Measurements from ENCODE around the gene SPTLC3. TPM values are rescaled to one million over a fixed set of nuclear protein-coding genes. Genes with fewer than 3 reads are reported as not detected.

Gene SPTLC3
- total and polyA plus RNA-seq, 7 donors: 0.14 to 1.2 (median 0.38) TPM

DNA sequence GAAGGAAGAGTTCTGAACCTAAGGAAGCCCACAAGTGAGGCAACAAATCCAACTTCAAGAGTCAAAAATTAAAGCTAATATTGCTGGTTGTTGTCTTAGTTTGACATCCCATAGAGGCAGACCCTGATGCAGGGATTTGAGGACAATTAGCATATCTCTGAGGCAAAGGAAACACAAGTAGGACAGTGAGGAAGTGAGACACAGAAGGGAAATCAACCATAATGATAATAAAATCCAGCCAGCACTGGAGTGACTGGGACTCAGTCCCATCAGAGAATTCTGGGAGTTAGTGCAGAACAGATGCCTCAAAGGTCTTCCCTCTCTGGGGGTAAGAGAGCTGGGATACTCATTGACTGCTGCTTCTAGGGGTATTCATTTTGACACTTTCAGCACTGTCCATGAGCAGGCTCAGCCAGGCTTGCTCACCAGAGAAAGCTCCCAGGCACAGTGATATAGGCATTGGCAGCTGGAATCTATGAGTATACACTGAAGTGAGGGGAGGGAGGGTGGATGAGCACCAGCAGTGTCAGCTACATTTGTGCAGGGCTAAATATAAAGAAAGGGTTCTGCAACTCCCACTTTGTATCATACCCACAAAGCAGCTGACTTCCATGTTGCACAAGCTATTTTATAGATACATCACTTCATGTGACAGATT is 43.4 kb upstream of the SPTLC3 start:
- intact Hi-C loops (cut with DNase I): no loop called here
- no peaks in the 10 kb centered on the region for H3K4me1 ChIP-seq

GRCh38 chr20:12965870-12966251 is 42.9 kb upstream of the SPTLC3 start:
- Histone ChIP-seq H3K36me3 (ENCODE audit: insufficient read depth in 1 of 2, low read depth in 1 of 2) (no peaks in the 10 kb centered on the region), H3K9me3 (no peaks in the 10 kb centered on the region), H3K27ac (no peak overlapping the region), H3K4me3 (no peak overlapping the region), H3K4me1 (no peaks in the 10 kb centered on the region), H3K27me3 (ENCODE audit: insufficient read depth in 3 of 3, low read length in 2 of 3) (no peaks in the 10 kb centered on the region)
- 81 to 87% (median 81%) methylated on average over 4 of the region's 4 CpGs for WGBS, 3 donors
- DNase-seq (no peak), ATAC-seq (no peak)
- intact Hi-C loops (cut with DNase I): no loop called here
- TF ChIP-seq, protein P1, sequence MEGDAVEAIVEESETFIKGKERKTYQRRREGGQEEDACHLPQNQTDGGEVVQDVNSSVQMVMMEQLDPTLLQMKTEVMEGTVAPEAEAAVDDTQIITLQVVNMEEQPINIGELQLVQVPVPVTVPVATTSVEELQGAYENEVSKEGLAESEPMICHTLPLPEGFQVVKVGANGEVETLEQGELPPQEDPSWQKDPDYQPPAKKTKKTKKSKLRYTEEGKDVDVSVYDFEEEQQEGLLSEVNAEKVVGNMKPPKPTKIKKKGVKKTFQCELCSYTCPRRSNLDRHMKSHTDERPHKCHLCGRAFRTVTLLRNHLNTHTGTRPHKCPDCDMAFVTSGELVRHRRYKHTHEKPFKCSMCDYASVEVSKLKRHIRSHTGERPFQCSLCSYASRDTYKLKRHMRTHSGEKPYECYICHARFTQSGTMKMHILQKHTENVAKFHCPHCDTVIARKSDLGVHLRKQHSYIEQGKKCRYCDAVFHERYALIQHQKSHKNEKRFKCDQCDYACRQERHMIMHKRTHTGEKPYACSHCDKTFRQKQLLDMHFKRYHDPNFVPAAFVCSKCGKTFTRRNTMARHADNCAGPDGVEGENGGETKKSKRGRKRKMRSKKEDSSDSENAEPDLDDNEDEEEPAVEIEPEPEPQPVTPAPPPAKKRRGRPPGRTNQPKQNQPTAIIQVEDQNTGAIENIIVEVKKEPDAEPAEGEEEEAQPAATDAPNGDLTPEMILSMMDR (IDR thresholded peaks at IDR 0.05): no peak

More for the DNA sequence above, 43.4 kb upstream of the SPTLC3 start:
- TF ChIP-seq, protein P1 (IDR thresholded peaks at IDR 0.05): no peak
- ATAC-seq (no peak), DNase-seq (no peak)
- H3K9me3 ChIP-seq: no peaks in the 10 kb centered on the region
- H3K4me3 ChIP-seq: no peak overlapping the region
- no peaks in the 10 kb centered on the region for H3K36me3 ChIP-seq (ENCODE audit: insufficient read depth in 1 of 2, low read depth in 1 of 2)
- H3K27me3 ChIP-seq (ENCODE audit: insufficient read depth in 3 of 3, low read length in 2 of 3): no peaks in the 10 kb centered on the region
- no peak overlapping the region for H3K27ac ChIP-seq

DNA sequence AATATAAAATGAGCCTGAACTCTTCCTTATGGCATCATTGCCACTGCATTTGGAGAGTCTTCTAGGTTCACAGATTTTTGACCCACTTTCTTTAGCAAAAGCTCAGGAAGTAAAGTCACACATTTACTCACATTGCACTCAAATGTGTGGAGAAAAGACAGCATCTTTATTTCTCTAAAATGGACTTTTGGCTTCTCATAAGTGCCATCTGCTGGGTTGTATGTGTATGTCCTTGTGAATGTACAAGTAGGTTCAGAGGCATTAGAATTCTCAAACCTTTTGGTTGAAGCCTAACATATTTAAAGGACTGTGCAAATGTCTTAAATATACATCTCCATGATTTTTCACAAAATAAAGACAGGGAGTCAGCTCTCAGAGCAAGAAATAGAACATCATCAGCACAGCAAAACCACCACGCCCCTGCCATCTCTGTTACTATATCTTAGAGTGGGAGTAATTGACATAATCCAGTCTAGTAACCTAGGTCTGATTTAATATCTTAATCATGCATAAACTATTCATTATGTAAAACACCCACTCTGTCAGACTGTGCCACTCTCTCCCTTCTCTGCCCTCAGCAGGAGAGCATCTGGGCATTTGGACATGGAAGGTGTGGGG is 42.2 kb upstream of the SPTLC3 start:
- no peak for DNase-seq
- Histone ChIP-seq H3K27ac (no peak overlapping the region), H3K4me1 (no peaks in the 10 kb centered on the region), H3K36me3 (ENCODE audit: insufficient read depth in 1 of 2, low read depth in 1 of 2) (no peaks in the 10 kb centered on the region), H3K9me3 (no peaks in the 10 kb centered on the region), H3K4me3 (no peak overlapping the region), H3K27me3 (ENCODE audit: insufficient read depth in 3 of 3, low read length in 2 of 3) (no peaks in the 10 kb centered on the region)
- no peak for ATAC-seq
- intact Hi-C loops (cut with DNase I): no loop called here
- 0 to 97% (median 70%) methylated on average over 1 of the region's 1 CpG for WGBS, 3 donors
- TF ChIP-seq, protein P1 (IDR thresholded peaks at IDR 0.05): no peak

DNA sequence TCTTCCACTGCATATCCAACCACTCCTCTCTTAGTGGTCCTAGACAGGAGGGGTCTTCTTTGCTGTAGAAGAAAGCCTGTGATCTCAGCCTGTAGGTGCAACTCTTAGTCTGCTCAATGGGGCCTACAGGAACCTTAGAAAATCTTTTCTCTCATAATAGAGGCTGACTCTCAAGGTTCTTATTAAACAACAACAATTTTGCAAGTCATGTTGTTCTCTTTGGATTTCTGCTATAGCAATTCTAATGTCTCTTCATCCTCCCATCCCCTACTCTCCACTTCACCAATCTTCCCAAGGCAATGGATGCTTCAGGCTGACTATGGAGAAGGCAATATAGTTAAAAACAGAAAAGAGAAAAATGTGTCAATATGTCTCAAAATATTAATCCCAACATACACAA is 40.8 kb upstream of the SPTLC3 start:
- Histone ChIP-seq H3K9me3 (no peaks in the 10 kb centered on the region), H3K36me3 (ENCODE audit: insufficient read depth in 1 of 2, low read depth in 1 of 2) (no peaks in the 10 kb centered on the region), H3K4me3 (no peak overlapping the region), H3K4me1 (no peaks in the 10 kb centered on the region), H3K27me3 (ENCODE audit: insufficient read depth in 3 of 3, low read length in 2 of 3) (no peaks in the 10 kb centered on the region), H3K27ac (no peak overlapping the region)
- TF ChIP-seq, protein P1 (IDR thresholded peaks at IDR 0.05): no peak
- ATAC-seq (no peak), DNase-seq (no peak)
- intact Hi-C loops (cut with DNase I): no loop called here

- Histone ChIP-seq H3K4me1 (no peaks in the 10 kb centered on the region), H3K27me3 (ENCODE audit: insufficient read depth in 3 of 3, low read length in 2 of 3) (no peaks in the 10 kb centered on the region), H3K9me3 (no peaks in the 10 kb centered on the region), H3K4me3 (no peak overlapping the region), H3K27ac (no peak overlapping the region), H3K36me3 (ENCODE audit: insufficient read depth in 1 of 2, low read depth in 1 of 2) (no peaks in the 10 kb centered on the region)
- WGBS, 3 donors: 80 to 90% (median 86%) methylated on average over 4 of the region's 4 CpGs
- ATAC-seq (no peak), DNase-seq (no peak)
- TF ChIP-seq, protein P1 (IDR thresholded peaks at IDR 0.05): no peak
- intact Hi-C loops (cut with DNase I): no loop called here
These were observed 40.3 kb upstream of the SPTLC3 start for GRCh38 chr20:12968472-12968871.
